K562 (cell line): ENCODE measurements around the gene EPO. TPM values are rescaled to one million over a fixed set of nuclear protein-coding genes. Genes with fewer than 3 reads are reported as not detected.

Experiments
- RBFOX2 ChIP-seq: fragments of 200-400 bp; formaldehyde crosslinking; IDR thresholded peaks from 2 replicates; pipeline ENCODE4 v1.6.1; 2017; ENCODE audit warnings: low read depth, mild to moderate bottlenecking, low read length, moderate library complexity
- ZFP1 ChIP-seq: fragments of 450-650 bp; formaldehyde crosslinking; IDR thresholded peaks from 2 replicates; pipeline ENCODE4 v1.4.0; 2020; ENCODE audit warnings: mild to moderate bottlenecking, mixed read lengths
- ZNF347 ChIP-seq: fragments of 450-650 bp; formaldehyde crosslinking; IDR thresholded peaks from 2 replicates; pipeline ENCODE4 v1.4.0; 2020; ENCODE audit warnings: low read depth, mild to moderate bottlenecking, moderate library complexity
- ZNF644 ChIP-seq: fragments of 200-800 bp; sonication (Bioruptor generic); IDR thresholded peaks from 2 replicates; pipeline ENCODE4 v1.6.1; 2016; ENCODE audit warnings: low read depth, missing genetic modification characterization, missing compliant biosample characterization
- polyA plus RNA-seq, 8 experiments: library from polyadenylated mRNA; depleted of rRNA in 4 of 8; stranded (reverse) in 5 of 8; unstranded in 3 of 8; fragments of >200 nt; fragmentation: Nextera tagmentation in 2 of 8; fragmentation: Illumina TruSeq in 1 of 8; extraction: Ambion mirVana in 2 of 8; extraction: Trizol in 1 of 8; gene quantifications; 2 replicates each; pipeline versions ENCODE4 v1.2.1 to v1.2.3, GENCODE V29; 2011 to 2014; ENCODE audit warnings: inconsistent platforms in 1 of 8, missing spikeins in 1 of 8
- total RNA-seq, 7 experiments: library from RNA; depleted of rRNA in 6 of 7; stranded (reverse); fragments of >200 nt in 6 of 7; fragmentation: Illumina TruSeq in 2 of 7; extraction: Trizol in 2 of 7; gene quantifications; 2 replicates each; pipeline versions ENCODE4 v1.2.1 to v1.2.3, GENCODE V29; 2011 to 2021; ENCODE audit warnings: low replicate concordance in 1 of 7
- TF ChIP-seq, protein P1 (sequence below): fragments of 200-600 bp; sonication (generic); IDR thresholded peaks from one replicate; pipeline ENCODE4 v1.6.1; 2012; ENCODE audit warnings: mild to moderate bottlenecking, low read depth, low read length, inconsistent platforms

EPO gene
- total and polyA plus RNA-seq, 9 of the 15 experiments (the other 6 are each of a cell fraction or from before 2014, with no cell fraction given), result 0.06 to 0.41 (median 0.07) TPM; not detected in 6

DNA sequence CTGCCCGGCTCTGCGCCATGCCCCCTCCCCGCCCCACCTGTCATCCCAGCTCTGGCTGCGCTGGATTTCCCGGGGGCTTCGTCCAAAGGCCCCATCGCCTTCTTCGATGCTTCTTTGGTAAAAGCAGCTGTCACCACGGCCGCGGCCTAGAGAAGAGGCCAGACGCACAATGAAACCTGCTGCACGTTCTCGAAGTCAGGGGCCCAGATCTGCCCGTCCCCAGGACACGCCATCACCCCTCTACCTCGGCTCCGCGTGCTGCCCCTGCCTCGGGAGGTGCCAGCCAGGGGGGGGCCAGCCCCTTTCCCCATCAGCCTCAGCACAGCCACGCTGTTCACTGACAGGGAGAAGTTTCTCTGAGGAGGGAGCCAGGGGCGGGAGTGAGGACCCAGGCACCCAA is 33.0 kb upstream of the EPO start (continued):
- TF ChIP-seq, protein P1, sequence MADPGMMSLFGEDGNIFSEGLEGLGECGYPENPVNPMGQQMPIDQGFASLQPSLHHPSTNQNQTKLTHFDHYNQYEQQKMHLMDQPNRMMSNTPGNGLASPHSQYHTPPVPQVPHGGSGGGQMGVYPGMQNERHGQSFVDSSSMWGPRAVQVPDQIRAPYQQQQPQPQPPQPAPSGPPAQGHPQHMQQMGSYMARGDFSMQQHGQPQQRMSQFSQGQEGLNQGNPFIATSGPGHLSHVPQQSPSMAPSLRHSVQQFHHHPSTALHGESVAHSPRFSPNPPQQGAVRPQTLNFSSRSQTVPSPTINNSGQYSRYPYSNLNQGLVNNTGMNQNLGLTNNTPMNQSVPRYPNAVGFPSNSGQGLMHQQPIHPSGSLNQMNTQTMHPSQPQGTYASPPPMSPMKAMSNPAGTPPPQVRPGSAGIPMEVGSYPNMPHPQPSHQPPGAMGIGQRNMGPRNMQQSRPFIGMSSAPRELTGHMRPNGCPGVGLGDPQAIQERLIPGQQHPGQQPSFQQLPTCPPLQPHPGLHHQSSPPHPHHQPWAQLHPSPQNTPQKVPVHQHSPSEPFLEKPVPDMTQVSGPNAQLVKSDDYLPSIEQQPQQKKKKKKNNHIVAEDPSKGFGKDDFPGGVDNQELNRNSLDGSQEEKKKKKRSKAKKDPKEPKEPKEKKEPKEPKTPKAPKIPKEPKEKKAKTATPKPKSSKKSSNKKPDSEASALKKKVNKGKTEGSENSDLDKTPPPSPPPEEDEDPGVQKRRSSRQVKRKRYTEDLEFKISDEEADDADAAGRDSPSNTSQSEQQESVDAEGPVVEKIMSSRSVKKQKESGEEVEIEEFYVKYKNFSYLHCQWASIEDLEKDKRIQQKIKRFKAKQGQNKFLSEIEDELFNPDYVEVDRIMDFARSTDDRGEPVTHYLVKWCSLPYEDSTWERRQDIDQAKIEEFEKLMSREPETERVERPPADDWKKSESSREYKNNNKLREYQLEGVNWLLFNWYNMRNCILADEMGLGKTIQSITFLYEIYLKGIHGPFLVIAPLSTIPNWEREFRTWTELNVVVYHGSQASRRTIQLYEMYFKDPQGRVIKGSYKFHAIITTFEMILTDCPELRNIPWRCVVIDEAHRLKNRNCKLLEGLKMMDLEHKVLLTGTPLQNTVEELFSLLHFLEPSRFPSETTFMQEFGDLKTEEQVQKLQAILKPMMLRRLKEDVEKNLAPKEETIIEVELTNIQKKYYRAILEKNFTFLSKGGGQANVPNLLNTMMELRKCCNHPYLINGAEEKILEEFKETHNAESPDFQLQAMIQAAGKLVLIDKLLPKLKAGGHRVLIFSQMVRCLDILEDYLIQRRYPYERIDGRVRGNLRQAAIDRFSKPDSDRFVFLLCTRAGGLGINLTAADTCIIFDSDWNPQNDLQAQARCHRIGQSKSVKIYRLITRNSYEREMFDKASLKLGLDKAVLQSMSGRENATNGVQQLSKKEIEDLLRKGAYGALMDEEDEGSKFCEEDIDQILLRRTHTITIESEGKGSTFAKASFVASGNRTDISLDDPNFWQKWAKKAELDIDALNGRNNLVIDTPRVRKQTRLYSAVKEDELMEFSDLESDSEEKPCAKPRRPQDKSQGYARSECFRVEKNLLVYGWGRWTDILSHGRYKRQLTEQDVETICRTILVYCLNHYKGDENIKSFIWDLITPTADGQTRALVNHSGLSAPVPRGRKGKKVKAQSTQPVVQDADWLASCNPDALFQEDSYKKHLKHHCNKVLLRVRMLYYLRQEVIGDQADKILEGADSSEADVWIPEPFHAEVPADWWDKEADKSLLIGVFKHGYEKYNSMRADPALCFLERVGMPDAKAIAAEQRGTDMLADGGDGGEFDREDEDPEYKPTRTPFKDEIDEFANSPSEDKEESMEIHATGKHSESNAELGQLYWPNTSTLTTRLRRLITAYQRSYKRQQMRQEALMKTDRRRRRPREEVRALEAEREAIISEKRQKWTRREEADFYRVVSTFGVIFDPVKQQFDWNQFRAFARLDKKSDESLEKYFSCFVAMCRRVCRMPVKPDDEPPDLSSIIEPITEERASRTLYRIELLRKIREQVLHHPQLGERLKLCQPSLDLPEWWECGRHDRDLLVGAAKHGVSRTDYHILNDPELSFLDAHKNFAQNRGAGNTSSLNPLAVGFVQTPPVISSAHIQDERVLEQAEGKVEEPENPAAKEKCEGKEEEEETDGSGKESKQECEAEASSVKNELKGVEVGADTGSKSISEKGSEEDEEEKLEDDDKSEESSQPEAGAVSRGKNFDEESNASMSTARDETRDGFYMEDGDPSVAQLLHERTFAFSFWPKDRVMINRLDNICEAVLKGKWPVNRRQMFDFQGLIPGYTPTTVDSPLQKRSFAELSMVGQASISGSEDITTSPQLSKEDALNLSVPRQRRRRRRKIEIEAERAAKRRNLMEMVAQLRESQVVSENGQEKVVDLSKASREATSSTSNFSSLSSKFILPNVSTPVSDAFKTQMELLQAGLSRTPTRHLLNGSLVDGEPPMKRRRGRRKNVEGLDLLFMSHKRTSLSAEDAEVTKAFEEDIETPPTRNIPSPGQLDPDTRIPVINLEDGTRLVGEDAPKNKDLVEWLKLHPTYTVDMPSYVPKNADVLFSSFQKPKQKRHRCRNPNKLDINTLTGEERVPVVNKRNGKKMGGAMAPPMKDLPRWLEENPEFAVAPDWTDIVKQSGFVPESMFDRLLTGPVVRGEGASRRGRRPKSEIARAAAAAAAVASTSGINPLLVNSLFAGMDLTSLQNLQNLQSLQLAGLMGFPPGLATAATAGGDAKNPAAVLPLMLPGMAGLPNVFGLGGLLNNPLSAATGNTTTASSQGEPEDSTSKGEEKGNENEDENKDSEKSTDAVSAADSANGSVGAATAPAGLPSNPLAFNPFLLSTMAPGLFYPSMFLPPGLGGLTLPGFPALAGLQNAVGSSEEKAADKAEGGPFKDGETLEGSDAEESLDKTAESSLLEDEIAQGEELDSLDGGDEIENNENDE, result no peak
- TF ChIP-seq ZFP1 (CRISPR knock-in tag), result no peak
- no peak for TF ChIP-seq ZNF347 (CRISPR knock-in tag)
- no peak for TF ChIP-seq ZNF644
- peak; percentile 47; the same call in 1 of the 2 replicates for TF ChIP-seq RBFOX2
- TF ChIP-seq, all 486 proteins: peak for 2
